ENCODE results near the gene TNRC18.
"Not testable (repeated sequence)": the region's sequence is repeated elsewhere in the genome, so short reads cannot be mapped to it uniquely, and the experiment has no call there.

Gene TNRC18

GRCh38 chr7:5275510-5275909 lies 148.1 kb downstream of the TNRC18 start:
- peaks cover 39% of the 10 kb centered on the region for H3K27me3 ChIP-seq (ENCODE audit: control insufficient read depth, insufficient read depth, low read length)
- not testable (repeated sequence) for H3K4me3 ChIP-seq (ENCODE audit: low read length); H3K9me3 ChIP-seq (replicated peaks; ENCODE audit: low read length); H3K36me3 ChIP-seq (ENCODE audit: insufficient read depth, low read length); H3K4me1 ChIP-seq (ENCODE audit: control insufficient read depth, insufficient read depth, low read length); H3K4me2 ChIP-seq (ENCODE audit: low read length); H3K9ac ChIP-seq (ENCODE audit: low read depth, low read length)

DNA sequence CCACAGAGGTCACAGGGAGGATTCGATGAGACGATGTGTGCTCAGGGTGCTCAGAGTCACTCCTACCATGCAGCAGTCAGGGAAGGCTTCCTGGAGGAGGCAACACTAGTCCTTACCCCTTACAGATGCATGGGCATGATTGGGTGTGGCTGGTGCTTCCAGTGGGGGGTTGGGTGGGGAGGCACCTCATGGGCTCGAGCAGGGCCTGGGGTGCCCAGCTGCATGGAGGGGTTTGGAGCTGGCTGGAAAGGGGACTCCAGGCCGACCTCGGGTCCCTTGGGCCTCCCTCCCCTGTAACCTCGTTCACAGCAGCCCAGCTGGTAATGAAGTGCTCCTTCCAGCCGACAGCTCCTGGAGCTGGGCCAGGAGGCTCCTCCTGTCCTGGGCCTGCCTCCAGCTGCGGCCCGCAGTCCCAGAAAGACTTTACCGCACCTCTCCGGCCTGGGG lies 148.6 kb downstream of the TNRC18 start:
- not testable (repeated sequence) for H3K9me3 ChIP-seq (replicated peaks; ENCODE audit: low read length)

GRCh38 chr7:5274441-5274840 lies 149.2 kb downstream of the TNRC18 start:
- Histone ChIP-seq H3K9me3 (replicated peaks; ENCODE audit: low read length) (no peaks in the 10 kb centered on the region), H3K4me1 (ENCODE audit: control insufficient read depth, insufficient read depth, low read length) (no peaks in the 10 kb centered on the region), H3K4me2 (ENCODE audit: low read length) (no peak overlapping the region), H3K27me3 (ENCODE audit: control insufficient read depth, insufficient read depth, low read length) (peaks cover 35% of the 10 kb centered on the region), H3K9ac (ENCODE audit: low read depth, low read length) (no peak overlapping the region), H3K36me3 (ENCODE audit: insufficient read depth, low read length) (no peaks in the 10 kb centered on the region), H3K4me3 (ENCODE audit: low read length) (no peak overlapping the region)

More for the DNA sequence above, 148.6 kb downstream of the TNRC18 start:
- H3K36me3 ChIP-seq (ENCODE audit: insufficient read depth, low read length); H3K4me1 ChIP-seq (ENCODE audit: control insufficient read depth, insufficient read depth, low read length); H3K4me3 ChIP-seq (ENCODE audit: low read length); H3K4me2 ChIP-seq (ENCODE audit: low read length); H3K9ac ChIP-seq (ENCODE audit: low read depth, low read length): not testable (repeated sequence)
- peaks cover 39% of the 10 kb centered on the region for H3K27me3 ChIP-seq (ENCODE audit: control insufficient read depth, insufficient read depth, low read length)

- H3K9ac ChIP-seq (ENCODE audit: low read depth, low read length); H3K9me3 ChIP-seq (replicated peaks; ENCODE audit: low read length); H3K4me1 ChIP-seq (ENCODE audit: control insufficient read depth, insufficient read depth, low read length); H3K4me3 ChIP-seq (ENCODE audit: low read length); H3K36me3 ChIP-seq (ENCODE audit: insufficient read depth, low read length); H3K4me2 ChIP-seq (ENCODE audit: low read length): not testable (repeated sequence)
- H3K27me3 ChIP-seq (ENCODE audit: control insufficient read depth, insufficient read depth, low read length), result peaks cover 35% of the 10 kb centered on the region
Measured at GRCh38 chr7:5273831-5274405, 149.7 kb downstream of the TNRC18 start.

DNA sequence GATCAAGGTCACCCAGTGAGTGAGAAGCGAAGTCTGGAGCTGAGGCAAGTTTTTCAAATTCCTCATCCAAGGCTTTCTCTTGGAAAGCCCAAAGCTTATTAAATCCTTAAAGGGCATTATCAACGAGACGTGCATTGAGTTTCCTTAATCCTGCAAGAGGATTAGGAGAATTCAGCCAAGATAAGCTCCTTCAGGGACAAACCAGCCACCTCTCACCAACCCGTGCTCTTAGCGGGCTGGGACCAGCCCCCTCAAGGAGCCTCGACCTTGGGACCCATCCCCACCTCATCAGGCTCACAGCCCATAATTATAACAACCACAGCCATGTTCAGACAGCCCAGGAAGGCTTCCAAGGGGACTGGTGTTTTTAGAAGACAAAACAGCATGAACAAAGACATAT lies 152.8 kb downstream of the TNRC18 start:
- H3K27me3 ChIP-seq (ENCODE audit: control insufficient read depth, insufficient read depth, low read length), result peaks cover 31% of the 10 kb centered on the region
- H3K4me3 ChIP-seq (ENCODE audit: low read length), result no peak overlapping the region
- H3K9me3 ChIP-seq (replicated peaks; ENCODE audit: low read length), result no peaks in the 10 kb centered on the region
- H3K36me3 ChIP-seq (ENCODE audit: insufficient read depth, low read length), result no peaks in the 10 kb centered on the region
- no peaks in the 10 kb centered on the region for H3K4me1 ChIP-seq (ENCODE audit: control insufficient read depth, insufficient read depth, low read length)
- no peak overlapping the region for H3K4me2 ChIP-seq (ENCODE audit: low read length)
- H3K9ac ChIP-seq (ENCODE audit: low read depth, low read length), result no peak overlapping the region

- peaks cover 33% of the 10 kb centered on the region for H3K27me3 ChIP-seq (ENCODE audit: control insufficient read depth, insufficient read depth, low read length)
- not testable (repeated sequence) for H3K36me3 ChIP-seq (ENCODE audit: insufficient read depth, low read length); H3K4me2 ChIP-seq (ENCODE audit: low read length); H3K4me3 ChIP-seq (ENCODE audit: low read length); H3K4me1 ChIP-seq (ENCODE audit: control insufficient read depth, insufficient read depth, low read length); H3K9ac ChIP-seq (ENCODE audit: low read depth, low read length); H3K9me3 ChIP-seq (replicated peaks; ENCODE audit: low read length)
Measured at GRCh38 chr7:5269992-5270657, 153.5 kb downstream of the TNRC18 start.

DNA sequence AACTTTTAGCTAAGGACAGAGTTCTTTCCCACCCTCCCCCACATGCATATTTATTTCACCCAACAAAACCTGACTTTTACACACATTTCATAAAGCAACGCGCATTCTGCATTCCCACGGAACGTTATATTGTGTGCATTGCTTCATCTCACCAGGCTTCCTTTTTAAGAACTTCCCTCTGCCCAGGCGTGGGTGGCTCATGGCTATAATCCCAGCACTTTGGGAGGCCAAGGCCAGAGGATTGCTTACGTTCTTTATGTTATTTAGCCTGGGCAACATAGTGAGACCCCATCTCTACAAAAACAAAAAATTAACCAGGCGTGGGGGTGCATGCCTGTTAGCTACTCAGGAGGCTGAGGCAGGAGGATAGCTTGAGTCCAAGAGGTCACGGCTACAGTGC lies 155.8 kb downstream of the TNRC18 start:
- not testable (repeated sequence) for H3K4me1 ChIP-seq (ENCODE audit: control insufficient read depth, insufficient read depth, low read length); H3K4me3 ChIP-seq (ENCODE audit: low read length); H3K9me3 ChIP-seq (replicated peaks; ENCODE audit: low read length); H3K36me3 ChIP-seq (ENCODE audit: insufficient read depth, low read length); H3K4me2 ChIP-seq (ENCODE audit: low read length); H3K9ac ChIP-seq (ENCODE audit: low read depth, low read length)
- H3K27me3 ChIP-seq (ENCODE audit: control insufficient read depth, insufficient read depth, low read length), result peaks cover 26% of the 10 kb centered on the region

GRCh38 chr7:5266191-5267028 lies 157.2 kb downstream of the TNRC18 start:
- H3K4me2 ChIP-seq (ENCODE audit: low read length), result no peak overlapping the region
- peaks cover 20% of the 10 kb centered on the region for H3K27me3 ChIP-seq (ENCODE audit: control insufficient read depth, insufficient read depth, low read length)
- H3K36me3 ChIP-seq (ENCODE audit: insufficient read depth, low read length), result no peaks in the 10 kb centered on the region
- H3K4me1 ChIP-seq (ENCODE audit: control insufficient read depth, insufficient read depth, low read length), result no peaks in the 10 kb centered on the region
- H3K9me3 ChIP-seq (replicated peaks; ENCODE audit: low read length), result no peaks in the 10 kb centered on the region
- H3K9ac ChIP-seq (ENCODE audit: low read depth, low read length), result no peak overlapping the region
- no peak overlapping the region for H3K4me3 ChIP-seq (ENCODE audit: low read length)

DNA sequence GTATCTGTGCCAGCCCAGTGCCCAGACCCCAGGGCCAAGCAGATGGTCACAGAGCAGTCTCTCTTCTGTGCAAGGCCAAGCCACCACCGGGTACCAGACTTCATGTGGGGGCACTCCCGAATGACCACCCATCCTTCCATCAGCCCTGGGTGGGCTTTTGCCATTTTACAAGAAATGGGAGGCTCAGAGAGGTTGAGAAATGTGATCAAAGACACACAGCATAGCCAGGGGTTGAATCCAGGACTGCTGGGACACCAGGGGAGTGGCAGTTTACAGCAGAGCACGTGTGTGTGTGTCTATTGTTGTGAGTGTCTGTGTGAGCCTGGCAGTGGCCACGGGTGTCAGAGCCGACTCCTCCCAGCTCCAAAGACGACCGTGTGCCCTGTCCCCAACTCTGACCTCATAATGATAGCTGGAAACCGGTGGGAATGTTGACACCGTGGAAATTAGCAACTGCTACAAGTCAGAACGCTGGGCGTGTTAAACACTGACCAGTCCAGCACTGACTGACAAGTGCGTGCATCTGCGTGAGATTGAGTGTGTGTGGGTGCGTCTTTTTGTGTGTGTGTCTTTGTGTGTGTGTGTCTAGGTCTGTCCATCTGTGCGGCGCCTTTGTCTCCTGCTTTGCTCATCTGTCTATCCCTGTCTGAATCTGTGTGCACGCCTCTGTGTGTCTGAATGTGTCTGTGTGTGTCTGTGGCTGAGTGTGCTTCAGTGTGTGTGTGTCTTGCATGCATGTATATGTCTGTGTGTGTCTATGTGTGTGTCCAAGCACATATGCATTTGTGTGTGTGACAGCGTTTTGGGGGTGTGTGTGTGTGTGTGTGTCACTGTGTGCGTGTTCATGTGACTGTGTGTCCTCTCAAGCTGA lies 158.1 kb downstream of the TNRC18 start:
- Histone ChIP-seq H3K36me3 (ENCODE audit: insufficient read depth, low read length) (no peaks in the 10 kb centered on the region), H3K27me3 (ENCODE audit: control insufficient read depth, insufficient read depth, low read length) (peaks cover 16% of the 10 kb centered on the region), H3K9me3 (replicated peaks; ENCODE audit: low read length) (no peaks in the 10 kb centered on the region), H3K4me1 (ENCODE audit: control insufficient read depth, insufficient read depth, low read length) (no peaks in the 10 kb centered on the region), H3K4me2 (ENCODE audit: low read length) (no peak overlapping the region), H3K9ac (ENCODE audit: low read depth, low read length) (no peak overlapping the region), H3K4me3 (ENCODE audit: low read length) (no peak overlapping the region)

- H3K4me3 ChIP-seq (ENCODE audit: low read length); H3K4me1 ChIP-seq (ENCODE audit: control insufficient read depth, insufficient read depth, low read length); H3K4me2 ChIP-seq (ENCODE audit: low read length); H3K9ac ChIP-seq (ENCODE audit: low read depth, low read length); H3K9me3 ChIP-seq (replicated peaks; ENCODE audit: low read length); H3K36me3 ChIP-seq (ENCODE audit: insufficient read depth, low read length): not testable (repeated sequence)
- H3K27me3 ChIP-seq (ENCODE audit: control insufficient read depth, insufficient read depth, low read length), result peaks cover 16% of the 10 kb centered on the region
Measured at GRCh38 chr7:5263066-5263465, 160.6 kb downstream of the TNRC18 start.

GRCh38 chr7:5260530-5261068 lies 163.0 kb downstream of the TNRC18 start:
- H3K36me3 ChIP-seq (ENCODE audit: insufficient read depth, low read length); H3K9ac ChIP-seq (ENCODE audit: low read depth, low read length); H3K4me2 ChIP-seq (ENCODE audit: low read length); H3K4me3 ChIP-seq (ENCODE audit: low read length); H3K4me1 ChIP-seq (ENCODE audit: control insufficient read depth, insufficient read depth, low read length); H3K9me3 ChIP-seq (replicated peaks; ENCODE audit: low read length): not testable (repeated sequence)
- peaks cover 11% of the 10 kb centered on the region for H3K27me3 ChIP-seq (ENCODE audit: control insufficient read depth, insufficient read depth, low read length)

Measured in skeletal muscle satellite cell (primary cell).